Skeletal muscle tissue (tissue), 4 donors: ENCODE measurements around the gene LSM8. TPM values are rescaled to one million over a fixed set of nuclear protein-coding genes. Genes with fewer than 3 reads are reported as not detected.
"Not testable (repeated sequence)": the region's sequence is repeated elsewhere in the genome, so short reads cannot be mapped to it uniquely, and the experiment has no call there.

Experiments
- H3K27ac ChIP-seq: one replicate; pipeline ENCODE4 v1.7.0; 2013; ENCODE audit warnings: mild to moderate bottlenecking, low read depth, low read length, inconsistent platforms
- H3K27me3 ChIP-seq, 3 donors: one replicate each; pipeline ENCODE4 v1.7.0; 2013; ENCODE audit warnings: low read length in 3 of 3; ENCODE audit not compliant: control insufficient read depth in 3 of 3, insufficient read depth in 3 of 3
- H3K36me3 ChIP-seq, 3 donors: one replicate each; pipeline ENCODE4 v1.7.0; 2013; ENCODE audit warnings: low read length in 3 of 3; ENCODE audit not compliant: control insufficient read depth in 3 of 3, insufficient read depth in 3 of 3
- H3K4me1 ChIP-seq, 3 donors: one replicate each; pipeline ENCODE4 v1.7.0; 2013; ENCODE audit warnings: low read length in 3 of 3, mild to moderate bottlenecking in 3 of 3; ENCODE audit not compliant: control insufficient read depth in 3 of 3, insufficient read depth in 3 of 3
- H3K4me3 ChIP-seq, 3 donors: one replicate each; pipeline ENCODE4 v1.7.0; 2013; ENCODE audit warnings: low read length in 3 of 3
- H3K9ac ChIP-seq, 3 donors: one replicate each; pipeline ENCODE4 v1.7.0; 2013; ENCODE audit warnings: low read length in 3 of 3, mild to moderate bottlenecking in 3 of 3, moderate library complexity in 2 of 3, low read depth in 1 of 3
- H3K9me3 ChIP-seq, 3 donors: one replicate each; pipeline ENCODE4 v1.7.0; 2013; ENCODE audit warnings: low read length in 3 of 3; ENCODE audit not compliant: control insufficient read depth in 3 of 3
- total RNA-seq: library from RNA; depleted of rRNA; stranded (reverse); fragments of >200 nt; gene quantifications from one replicate; pipeline ENCODE4 v1.2.3, GENCODE V29; 2014
- donor health status: Osteomylitis.

LSM8 gene
- 20.9 TPM for total RNA-seq

GRCh38 chr7:118183786-118184564 lies at the start of gene LSM8:
LSM8 (plus strand) TSS chr7:118184164; CDS start chr7:118184224, 60 bp downstream.
- H3K27ac ChIP-seq: peak within 1 kb of the TSS; percentile 81
- no peaks in the 10 kb centered on the region for H3K9me3 ChIP-seq
- H3K4me3 ChIP-seq: peak within 1 kb of the TSS; percentile 80 to 95 (median 89)
- H3K27me3 ChIP-seq: no peaks in the 10 kb centered on the region
- H3K4me1 ChIP-seq: peaks cover 10 to 20% (median 17%) of the 10 kb centered on the region in 3 donors
- H3K9ac ChIP-seq: peak within 1 kb of the TSS; percentile 72 to 99 (median 93)
- H3K36me3 ChIP-seq: peaks cover 3 to 18% (median 3%) of the 10 kb centered on the region in 3 donors

- not testable (repeated sequence) for H3K27me3 ChIP-seq, H3K36me3 ChIP-seq, H3K4me1 ChIP-seq, H3K9ac ChIP-seq, H3K9me3 ChIP-seq, H3K4me3 ChIP-seq, H3K27ac ChIP-seq
These were observed 49.5 kb upstream of the LSM8 start for GRCh38 chr7:118134420-118134819.

GRCh38 chr7:118140468-118140867 lies 43.5 kb upstream of the LSM8 start:
- Histone ChIP-seq H3K27me3 (no peaks in the 10 kb centered on the region), H3K9ac (no peak overlapping the region), H3K4me1 (no peaks in the 10 kb centered on the region), H3K9me3 (no peaks in the 10 kb centered on the region), H3K4me3 (no peak overlapping the region), H3K27ac (no peak overlapping the region), H3K36me3 (no peaks in the 10 kb centered on the region)

- H3K36me3 ChIP-seq: no peaks in the 10 kb centered on the region
- no peaks in the 10 kb centered on the region for H3K27me3 ChIP-seq
- H3K27ac ChIP-seq: no peak overlapping the region
- H3K9me3 ChIP-seq: no peaks in the 10 kb centered on the region
- H3K9ac ChIP-seq: no peak overlapping the region
- H3K4me3 ChIP-seq: no peak overlapping the region
- no peaks in the 10 kb centered on the region for H3K4me1 ChIP-seq
These were observed 42.0 kb upstream of the LSM8 start for GRCh38 chr7:118142012-118142411.

GRCh38 chr7:118148930-118149329 lies 35.0 kb upstream of the LSM8 start:
- no peak overlapping the region for H3K4me3 ChIP-seq
- H3K4me1 ChIP-seq: no peaks in the 10 kb centered on the region
- H3K36me3 ChIP-seq: no peaks in the 10 kb centered on the region
- H3K27me3 ChIP-seq: peaks cover 0 to 3% (median 2%) of the 10 kb centered on the region in 3 donors
- no peak overlapping the region for H3K27ac ChIP-seq
- no peak overlapping the region for H3K9ac ChIP-seq
- H3K9me3 ChIP-seq: no peaks in the 10 kb centered on the region

- H3K9ac ChIP-seq: no peak overlapping the region
- no peak overlapping the region for H3K27ac ChIP-seq
- no peaks in the 10 kb centered on the region for H3K36me3 ChIP-seq
- H3K4me1 ChIP-seq: no peaks in the 10 kb centered on the region
- H3K4me3 ChIP-seq: no peak overlapping the region
- peaks cover 0 to 3% (median 2%) of the 10 kb centered on the region in 3 donors for H3K27me3 ChIP-seq
- no peaks in the 10 kb centered on the region for H3K9me3 ChIP-seq
These were observed 34.6 kb upstream of the LSM8 start for GRCh38 chr7:118149394-118149793.

- Histone ChIP-seq H3K9ac (no peak overlapping the region), H3K36me3 (no peaks in the 10 kb centered on the region), H3K9me3 (no peaks in the 10 kb centered on the region), H3K27me3 (peaks cover 0 to 3% (median 2%) of the 10 kb centered on the region in 3 donors), H3K27ac (no peak overlapping the region), H3K4me1 (no peaks in the 10 kb centered on the region), H3K4me3 (no peak overlapping the region)
These were observed 32.3 kb upstream of the LSM8 start for GRCh38 chr7:118151671-118152070.

GRCh38 chr7:118152149-118152548 lies 31.8 kb upstream of the LSM8 start:
- Histone ChIP-seq H3K4me1 (no peaks in the 10 kb centered on the region), H3K9me3 (no peaks in the 10 kb centered on the region), H3K27me3 (peaks cover 0 to 3% (median 2%) of the 10 kb centered on the region in 3 donors), H3K36me3 (no peaks in the 10 kb centered on the region), H3K9ac (no peak overlapping the region), H3K4me3 (no peak overlapping the region), H3K27ac (no peak overlapping the region)

GRCh38 chr7:118152654-118153053 lies 31.3 kb upstream of the LSM8 start:
- no peak overlapping the region for H3K4me3 ChIP-seq
- no peaks in the 10 kb centered on the region for H3K4me1 ChIP-seq
- no peak overlapping the region for H3K27ac ChIP-seq
- H3K9me3 ChIP-seq: no peaks in the 10 kb centered on the region
- peaks cover 0 to 3% (median 2%) of the 10 kb centered on the region in 3 donors for H3K27me3 ChIP-seq
- no peaks in the 10 kb centered on the region for H3K36me3 ChIP-seq
- peak overlapping the region in 1 of 3 donors; percentile 10 for H3K9ac ChIP-seq

- no peaks in the 10 kb centered on the region for H3K36me3 ChIP-seq
- peaks cover 0 to 3% (median 2%) of the 10 kb centered on the region in 3 donors for H3K27me3 ChIP-seq
- no peak overlapping the region for H3K27ac ChIP-seq
- no peaks in the 10 kb centered on the region for H3K9me3 ChIP-seq
- no peaks in the 10 kb centered on the region for H3K4me1 ChIP-seq
- H3K4me3 ChIP-seq: no peak overlapping the region
- H3K9ac ChIP-seq: no peak overlapping the region
These were observed 30.3 kb upstream of the LSM8 start for GRCh38 chr7:118153551-118154177.
